ENCODE data around the gene HCFC1R1.
A peak's percentile ranks its signal among the peaks of the same experiment; 100 is the strongest.

HCFC1R1 gene

GRCh38 chr16:3066440-3066748 is 42.7 kb upstream of the HCFC1R1 start:
- TF ChIP-seq CTCF (conservative IDR thresholded peaks at IDR 0.05; ENCODE audit: low read length): no peak
- 0 out of 2 replicates have a peak overlapping the region, but pooled peaks have one; percentile 15 for H3K4me3 ChIP-seq (ENCODE audit: low read length)
- DNase-seq (ENCODE audit: low read depth): no peak

GRCh38 chr16:3065742-3066439 is 42.1 kb upstream of the HCFC1R1 start:
- H3K4me3 ChIP-seq (ENCODE audit: low read length): peak overlapping the region; percentile 39
- no peak for TF ChIP-seq CTCF (conservative IDR thresholded peaks at IDR 0.05; ENCODE audit: low read length)
- no peak for DNase-seq (ENCODE audit: low read depth)

- no peak for TF ChIP-seq CTCF (conservative IDR thresholded peaks at IDR 0.05; ENCODE audit: low read length)
- DNase-seq (ENCODE audit: low read depth): peak; percentile 78
- H3K4me3 ChIP-seq (ENCODE audit: low read length): peak within 1 kb of the TSS; percentile 39
Observed at GRCh38 chr16:3065069-3065741, 41.5 kb upstream of the HCFC1R1 start, which contains the start of gene IL32. TSS of gene IL32 (plus strand) at chr16:3065640. CDS start at chr16:3065812, 172 bp downstream.

- H3K4me3 ChIP-seq (ENCODE audit: low read length): no peak overlapping the region
- TF ChIP-seq CTCF (conservative IDR thresholded peaks at IDR 0.05; ENCODE audit: low read length): no peak
- DNase-seq (ENCODE audit: low read depth): no peak
Observed at GRCh38 chr16:3063625-3064386, 40.1 kb upstream of the HCFC1R1 start.

- no peak for DNase-seq (ENCODE audit: low read depth)
- no peak for TF ChIP-seq CTCF (conservative IDR thresholded peaks at IDR 0.05; ENCODE audit: low read length)
- no peak overlapping the region for H3K4me3 ChIP-seq (ENCODE audit: low read length)
Observed at GRCh38 chr16:3062553-3062952, 38.8 kb upstream of the HCFC1R1 start.

- no peak overlapping the region for H3K4me3 ChIP-seq (ENCODE audit: low read length)
- DNase-seq (ENCODE audit: low read depth): no peak
- TF ChIP-seq CTCF (conservative IDR thresholded peaks at IDR 0.05; ENCODE audit: low read length): no peak
Observed at GRCh38 chr16:3060339-3061127, 36.8 kb upstream of the HCFC1R1 start.

All from AG10803 (cell line).